Spleen (tissue), 7 donors: Measurements from ENCODE around the gene ATG16L1.

Source experiments
- CTCF ChIP-seq, 11 experiments: fragments of 200-600 bp in 7 of 11; fragments of 450-650 bp in 4 of 11; sonication (generic) in 4 of 11; IDR thresholded peaks in 8 of 11; conservative IDR thresholded peaks in 3 of 11; 1 replicate in 7 of 11; 2 replicates in 4 of 11; pipeline versions ENCODE4 v1.4.0 to v1.8.0; 2016 to 2021; ENCODE audit warnings: antibody characterized with exemption in 11 of 11, inconsistent platforms in 4 of 11, mild to moderate bottlenecking in 1 of 11
- POLR2A ChIP-seq, 3 donors: fragments of 450-650 bp; IDR thresholded peaks; one replicate each; pipeline ENCODE4 v1.5.1; 2017; ENCODE audit warnings: antibody characterized with exemption in 3 of 3, mild to moderate bottlenecking in 1 of 3
- donor health status: DM: no; HTN: no; CAD: no; lungs with moderate emphysema.
- donor health status: DM: no; HTN: no; CAD: no.
- donor health status: DM: no; HTN: no; CAD: no.

- TF ChIP-seq POLR2A (IDR thresholded peaks at IDR 0.05) = no peak
- no peak for TF ChIP-seq CTCF (IDR thresholded peaks at IDR 0.05 in 8 of 11, conservative IDR thresholded peaks at IDR 0.05 in 3 of 11)
Observed at GRCh38 chr2:233338046-233338445, 86.6 kb downstream of the ATG16L1 start.
